AG08395 (cell line): ENCODE measurements around the gene CCDC154.

Experiments
- DNase-seq: peaks from one replicate; pipeline ENCODE4 v3.0.0; 2012; ENCODE audit warnings: mixed read lengths, low spot score

CCDC154 gene

GRCh38 chr16:1393613-1394176, 50.7 kb downstream of the CCDC154 start:
- DNase-seq: no peak

- no peak for DNase-seq
Observed at GRCh38 chr16:1392826-1393225, 51.5 kb downstream of the CCDC154 start.

GRCh38 chr16:1390239-1390779, 54.0 kb downstream of the CCDC154 start:
- DNase-seq: no peak

- no peak for DNase-seq
Observed at GRCh38 chr16:1389762-1390161, 54.6 kb downstream of the CCDC154 start.

- no peak for DNase-seq
Observed at GRCh38 chr16:1387331-1387730, 57.0 kb downstream of the CCDC154 start.

GRCh38 chr16:1385232-1385631, 59.1 kb downstream of the CCDC154 start:
- DNase-seq: no peak
